ENCODE data around the gene SOS2.
"Not testable (repeated sequence)": the region's sequence is repeated elsewhere in the genome, so short reads cannot be mapped to it uniquely, and the experiment has no call there.

DNA sequence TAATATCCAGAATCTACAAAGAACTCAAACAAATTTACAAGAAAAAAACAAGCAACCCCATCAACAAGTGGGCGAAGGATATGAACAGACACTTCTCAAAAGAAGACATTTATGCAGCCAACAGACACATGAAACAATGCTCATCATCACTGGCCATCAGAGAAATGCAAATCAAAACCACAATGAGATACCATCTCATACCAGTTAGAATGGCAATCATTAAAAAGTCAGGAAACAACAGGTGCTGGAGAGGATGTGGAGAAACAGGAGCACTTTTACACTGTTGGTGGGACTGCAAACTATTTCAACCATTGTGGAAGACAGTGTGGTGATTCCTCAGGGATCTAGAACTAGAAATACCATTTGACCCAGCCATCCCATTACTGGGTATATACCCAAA is 152.3 kb downstream of the SOS2 start:
- not testable (repeated sequence) for TF ChIP-seq TAF1 (IDR thresholded peaks at IDR 0.05; ENCODE audit: borderline replicate concordance, low read depth, low read length); SMC3 (IDR thresholded peaks at IDR 0.05; ENCODE audit: borderline replicate concordance, low read length)
